Right cardiac atrium (tissue), 5 donors: Measurements from ENCODE around the gene PTPRH. TPM values are rescaled to one million over a fixed set of nuclear protein-coding genes. Genes with fewer than 3 reads are reported as not detected.
"Not testable (repeated sequence)": the region's sequence is repeated elsewhere in the genome, so short reads cannot be mapped to it uniquely, and the experiment has no call there.

Experiments
- ATAC-seq, 2 donors: fragments of 200-7000 bp; cut with Tn5 transposase; one replicate each; pipeline versions ENCODE4 v1.8.0 to v1.9.1; 2020; ENCODE audit warnings: moderate library complexity in 2 of 2, mild to moderate bottlenecking in 1 of 2
- DNase-seq, 3 donors: peaks; one replicate each; pipeline ENCODE4 v3.0.0-alpha.2; 2020
- H3K27ac ChIP-seq: one replicate; pipeline ENCODE4 v1.5.1; 2013; ENCODE audit warnings: mild to moderate bottlenecking, low read length, control low read depth, moderate library complexity
- H3K27me3 ChIP-seq: one replicate; pipeline ENCODE4 v1.6.1; 2013; ENCODE audit not compliant: control insufficient read depth, insufficient read depth
- H3K4me1 ChIP-seq: one replicate; pipeline ENCODE4 v1.6.1; 2013; ENCODE audit warnings: low read length; ENCODE audit not compliant: control insufficient read depth, insufficient read depth
- H3K4me3 ChIP-seq: one replicate; pipeline ENCODE4 v1.5.1; 2013; ENCODE audit warnings: low read length, control low read depth
- H3K9me3 ChIP-seq: one replicate; pipeline ENCODE4 v1.6.1; 2013; ENCODE audit warnings: low read length; ENCODE audit not compliant: control insufficient read depth
- WGBS: extraction: QIAGEN DNeasy Blood & Tissue Kit; methylation state at CpG from one replicate; pipeline ENCODE4 v1.1.7; 2013; 5-methylcytosine and 5-hydroxymethylcytosine counted together
- intact Hi-C, 4 donors: fragments of 100-400 bp; cut with DNase I; formaldehyde crosslinking; loops; one replicate each; pipeline versions ENCODE4 v1.11.0 to v1.14.0; 2022 to 2023
- polyA plus RNA-seq: library from polyadenylated mRNA; stranded (reverse); fragments of 200-250 nt; gene quantifications from one replicate; pipeline ENCODE4 v1.2.3, GENCODE V29; 2013
- total RNA-seq, 4 donors: library from RNA; stranded (reverse); fragmentation: NEBNext Ultra II Directional; extraction: Animal tissue kit (Norgen Biotek cat#: 25700); gene quantifications; one replicate each; pipeline ENCODE4 v1.2.1, GENCODE V29; 2021
- donor health status: healthy with polysubstance abuse.
- donor health status: DM: no; HTN: yes; CAD: no.
- donor health status: DM: no; HTN: no; CAD: no.
- donor health status: DM: no; HTN: yes; CAD: no; lungs with severe emphysema.
- donor health status: DM: yes; HTN: yes; CAD: no.

Gene PTPRH
- total and polyA plus RNA-seq, 5 donors, result 0.14 to 3.1 (median 0.72) TPM

- H3K27ac ChIP-seq, result no peak overlapping the region
- no peaks in the 10 kb centered on the region for H3K4me1 ChIP-seq
- DNase-seq (no peak), ATAC-seq (no peak)
- H3K27me3 ChIP-seq, result no peaks in the 10 kb centered on the region
- H3K4me3 ChIP-seq, result no peak overlapping the region
- intact Hi-C loops, result no loop called here
- WGBS, result 79% methylated on average over 13 of the region's 13 CpGs
- H3K9me3 ChIP-seq, result no peaks in the 10 kb centered on the region
Measured at GRCh38 chr19:55230329-55230728, 21.0 kb upstream of the PTPRH start.

DNA sequence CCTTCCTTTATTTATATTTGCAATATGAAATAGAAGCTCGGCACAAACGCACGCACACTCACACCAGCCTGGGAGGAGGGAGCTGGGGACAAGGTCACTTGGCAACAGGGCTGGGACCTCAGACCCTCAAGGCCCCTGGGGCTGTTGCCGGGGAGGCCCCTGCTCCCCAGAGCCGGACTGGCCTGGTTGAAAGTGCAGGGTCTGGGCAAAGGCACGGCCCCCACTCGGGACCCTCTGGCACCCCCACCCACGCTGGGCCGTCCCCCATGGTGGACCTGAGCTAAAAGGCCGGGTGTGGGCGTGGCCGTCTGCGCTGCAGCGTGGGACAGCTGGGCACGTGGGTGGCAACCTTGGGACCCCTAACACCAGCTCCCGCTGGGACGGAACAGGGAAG, 20.5 kb upstream of the PTPRH start:
- no peak for ATAC-seq

GRCh38 chr19:55229145-55229788, 20.0 kb upstream of the PTPRH start:
- H3K27ac ChIP-seq, result no peak overlapping the region
- no peak overlapping the region for H3K4me3 ChIP-seq
- WGBS, result 93% methylated on average over 18 of the region's 18 CpGs
- no peaks in the 10 kb centered on the region for H3K27me3 ChIP-seq
- intact Hi-C loops, result no loop called here
- no peak for DNase-seq
- H3K4me1 ChIP-seq, result no peaks in the 10 kb centered on the region
- H3K9me3 ChIP-seq, result no peaks in the 10 kb centered on the region
- ATAC-seq, result no peak

More for the DNA sequence above, 20.5 kb upstream of the PTPRH start:
- intact Hi-C loops, result no loop called here
- H3K4me3 ChIP-seq, result no peak overlapping the region
- no peaks in the 10 kb centered on the region for H3K4me1 ChIP-seq
- no peaks in the 10 kb centered on the region for H3K9me3 ChIP-seq
- H3K27ac ChIP-seq, result no peak overlapping the region
- 84% methylated on average over 17 of the region's 17 CpGs for WGBS
- no peaks in the 10 kb centered on the region for H3K27me3 ChIP-seq
- DNase-seq, result no peak

- H3K27ac ChIP-seq, result no peak within 1 kb of the TSS
- ATAC-seq (no peak), DNase-seq (no peak)
- intact Hi-C loops, result no loop called here
- no peaks in the 10 kb centered on the region for H3K27me3 ChIP-seq
- H3K4me3 ChIP-seq, result no peak within 1 kb of the TSS
- H3K4me1 ChIP-seq, result no peaks in the 10 kb centered on the region
- no peaks in the 10 kb centered on the region for H3K9me3 ChIP-seq
- 72% methylated on average over 12 of the region's 12 CpGs for WGBS
Measured at GRCh38 chr19:55228403-55229031, 19.2 kb upstream of the PTPRH start, which contains the start of gene TMEM86B. Gene TMEM86B, minus strand, starts transcription at chr19:55228763. Its CDS starts 22 bp downstream, at chr19:55228741.

DNA sequence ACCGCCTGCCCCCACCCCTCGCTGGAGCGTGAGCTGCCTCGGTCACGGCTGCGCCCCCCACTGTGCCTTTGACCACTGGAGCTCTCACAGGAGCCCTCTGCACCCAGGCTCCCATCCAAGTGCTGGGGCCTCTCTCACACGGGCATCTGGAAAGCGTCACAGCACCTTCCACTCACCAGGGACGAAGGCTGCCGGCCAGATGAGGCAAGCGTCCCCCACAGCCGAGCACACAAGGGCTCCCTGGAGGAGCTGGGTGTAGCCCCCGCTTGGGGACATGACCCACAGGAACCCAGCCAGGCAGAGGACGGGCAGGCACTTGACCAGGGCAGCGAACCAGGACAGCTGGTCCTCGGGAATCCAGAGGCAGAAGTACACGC, 18.7 kb upstream of the PTPRH start:
- H3K27me3 ChIP-seq, result no peaks in the 10 kb centered on the region
- intact Hi-C loops, result no loop called here
- H3K27ac ChIP-seq, result no peak overlapping the region
- H3K9me3 ChIP-seq, result no peaks in the 10 kb centered on the region
- no peak overlapping the region for H3K4me3 ChIP-seq
- 53% methylated on average over 17 of the region's 17 CpGs for WGBS
- ATAC-seq (peak; percentile 9 to 17), DNase-seq (no peak)
- no peaks in the 10 kb centered on the region for H3K4me1 ChIP-seq

DNA sequence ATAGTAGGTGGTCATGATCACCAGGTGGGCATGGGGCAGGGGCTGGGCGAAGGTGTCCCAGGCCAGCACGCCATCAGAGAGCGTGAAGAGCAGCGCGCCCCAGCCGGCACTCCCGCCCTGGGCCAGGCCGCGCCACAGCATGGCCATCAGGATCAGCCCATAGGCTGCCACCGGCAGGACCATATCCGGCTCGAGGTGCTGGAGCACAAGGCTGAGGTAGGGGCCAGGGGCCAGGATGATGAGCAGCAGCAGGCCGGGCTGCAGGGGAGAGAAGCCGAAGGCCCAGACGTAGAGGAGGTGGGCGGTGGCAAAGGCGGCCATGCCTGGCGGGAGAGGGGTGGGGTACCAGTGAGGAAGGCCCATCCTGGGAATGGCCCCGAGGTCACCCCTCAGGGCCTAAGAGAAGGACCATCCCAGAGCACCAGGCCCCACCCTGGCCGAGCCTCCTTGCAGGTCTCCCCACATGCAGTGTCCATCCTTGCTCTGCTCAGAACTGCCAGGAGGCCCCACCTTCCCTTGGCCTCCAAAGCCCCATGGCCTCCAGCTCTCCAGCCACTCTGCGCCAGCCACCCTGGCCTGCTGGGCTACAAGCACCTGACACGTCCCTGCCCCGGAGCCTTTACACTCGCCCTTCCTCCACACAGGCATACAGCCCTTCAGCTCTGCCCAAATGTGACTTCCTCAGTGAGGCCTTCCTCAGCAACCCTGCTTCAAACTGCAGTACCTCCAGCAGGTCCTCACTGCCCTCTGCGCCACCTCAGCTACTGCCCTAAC, 18.1 kb upstream of the PTPRH start:
- no peak for DNase-seq
- Histone ChIP-seq H3K9me3 (no peaks in the 10 kb centered on the region), H3K27ac (no peak overlapping the region), H3K4me1 (no peaks in the 10 kb centered on the region), H3K4me3 (no peak overlapping the region), H3K27me3 (no peaks in the 10 kb centered on the region)
- peak in 1 of 2 donors; percentile 2 for ATAC-seq
- WGBS, result 87% methylated on average over 25 of the region's 25 CpGs
- intact Hi-C loops, result no loop called here

DNA sequence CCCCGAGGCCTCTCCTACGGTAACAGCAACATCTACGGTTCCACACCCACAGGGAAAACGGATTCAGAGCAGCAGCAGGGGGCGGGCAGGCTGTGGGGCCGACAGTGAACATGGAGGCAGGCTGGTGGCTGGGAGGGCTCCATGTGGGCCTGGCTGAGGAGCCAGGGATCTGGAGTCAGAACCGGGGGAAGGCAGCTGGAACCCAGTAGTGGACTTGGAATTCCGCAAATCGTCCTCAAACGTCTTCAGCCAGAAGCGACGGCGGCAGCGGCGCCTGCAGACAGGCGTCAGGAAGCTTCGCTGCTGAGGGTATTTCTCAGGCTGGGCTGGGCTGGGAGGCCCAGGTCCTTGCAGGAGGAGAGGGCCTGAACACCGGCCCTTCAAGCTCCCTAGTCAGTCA, 17.5 kb upstream of the PTPRH start:
- H3K4me1 ChIP-seq, result no peaks in the 10 kb centered on the region
- intact Hi-C loops, result no loop called here
- WGBS, result 76% methylated on average over 18 of the region's 18 CpGs

GRCh38 chr19:55226273-55226672, 17.0 kb upstream of the PTPRH start:
- H3K27me3 ChIP-seq, result no peaks in the 10 kb centered on the region
- H3K27ac ChIP-seq, result no peak overlapping the region
- DNase-seq, result no peak
- no peaks in the 10 kb centered on the region for H3K9me3 ChIP-seq
- H3K4me3 ChIP-seq, result no peak overlapping the region
- ATAC-seq, result no peak
- 83% methylated on average over 9 of the region's 9 CpGs for WGBS
- no peaks in the 10 kb centered on the region for H3K4me1 ChIP-seq
- intact Hi-C loops, result no loop called here

More for the DNA sequence above, 17.5 kb upstream of the PTPRH start:
- ATAC-seq (no peak), DNase-seq (no peak)
- Histone ChIP-seq H3K27ac (no peak overlapping the region), H3K4me3 (no peak overlapping the region), H3K9me3 (no peaks in the 10 kb centered on the region), H3K27me3 (no peaks in the 10 kb centered on the region)

DNA sequence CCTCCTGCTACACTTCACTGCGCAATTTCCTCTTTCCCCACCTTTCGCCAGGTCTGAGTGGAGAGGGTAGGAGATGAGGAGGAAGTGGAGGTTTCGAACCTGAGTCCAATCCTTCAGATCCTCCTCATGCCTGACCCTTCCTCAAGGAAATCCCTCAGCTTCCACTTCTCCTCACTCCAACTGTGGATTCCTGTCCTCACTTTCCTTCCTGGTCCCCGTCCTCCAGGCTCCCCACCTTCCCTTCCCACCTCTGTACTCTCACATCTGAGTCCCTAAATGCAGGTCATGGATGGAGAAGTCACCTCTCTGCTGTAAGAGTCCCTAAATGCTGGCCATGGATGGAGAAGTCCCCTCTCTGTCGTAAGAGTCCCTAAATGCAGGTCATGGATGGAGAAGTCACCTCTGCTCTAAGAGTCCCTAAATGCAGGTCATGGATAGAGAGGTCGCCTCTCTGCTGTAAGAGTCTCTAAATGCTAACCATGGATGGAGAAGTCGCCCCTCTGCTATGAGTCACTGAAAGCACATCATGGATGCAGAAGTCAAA, 16.2 kb upstream of the PTPRH start:
- H3K4me1 ChIP-seq, result no peaks in the 10 kb centered on the region
- no peak for ATAC-seq
- no peak overlapping the region for H3K4me3 ChIP-seq
- intact Hi-C loops, result no loop called here
- no peak for DNase-seq
- 89% methylated on average over 7 of the region's 7 CpGs for WGBS
- no peaks in the 10 kb centered on the region for H3K27me3 ChIP-seq
- no peaks in the 10 kb centered on the region for H3K9me3 ChIP-seq
- H3K27ac ChIP-seq, result no peak overlapping the region

DNA sequence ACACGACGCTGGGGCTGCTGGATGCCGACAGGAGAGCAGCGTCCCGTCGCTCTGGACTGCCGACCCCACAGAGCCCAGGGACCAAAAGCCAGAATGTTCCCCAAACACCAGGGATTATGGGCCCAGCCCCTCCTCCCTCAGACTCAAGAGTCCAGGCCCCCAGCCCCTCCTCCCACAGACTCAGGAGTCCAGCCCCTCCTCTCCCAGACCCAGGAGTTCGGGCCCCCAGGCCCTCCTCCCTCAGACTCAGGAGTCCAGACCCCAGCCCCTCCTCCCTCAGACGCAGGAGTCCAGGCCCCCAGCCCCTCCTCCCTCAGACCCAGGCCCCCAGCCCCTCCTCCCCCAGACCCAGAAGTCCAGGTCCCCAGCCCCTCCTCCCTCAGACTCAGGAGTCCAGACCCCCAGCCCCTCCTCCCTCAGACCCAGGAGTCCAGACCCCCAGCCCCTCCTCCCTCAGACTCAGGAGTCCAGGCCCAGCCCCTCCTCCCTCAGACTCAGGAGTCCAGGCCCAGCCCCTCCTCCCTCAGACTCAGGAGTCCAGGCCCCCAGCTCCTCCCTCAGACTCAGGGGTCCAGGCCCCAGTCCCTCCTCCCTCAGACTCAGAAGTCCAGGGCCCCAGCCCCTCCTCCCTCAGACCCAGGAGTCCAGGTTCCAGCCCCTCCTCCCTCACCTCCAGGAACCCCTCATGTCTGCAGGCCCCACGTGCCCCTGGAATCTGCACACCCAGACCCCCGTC, 15.5 kb upstream of the PTPRH start:
- H3K4me1 ChIP-seq, H3K27ac ChIP-seq, DNase-seq, H3K4me3 ChIP-seq, H3K9me3 ChIP-seq, intact Hi-C loops, ATAC-seq, H3K27me3 ChIP-seq: not testable (repeated sequence)
- 62% methylated on average over 11 of the region's 11 CpGs for WGBS
